ENCODE measurements around the gene TGIF1. TPM values are rescaled to one million over a fixed set of nuclear protein-coding genes. Genes with fewer than 3 reads are reported as not detected.
A peak's percentile ranks its signal among the peaks of the same experiment; 100 is the strongest.

The TGIF1 gene
- total RNA-seq, 2 experiments from 2014 or later, result 40.9 to 69.0 TPM

- intact Hi-C loops (cut with micrococcal nuclease; ENCODE audit: unreplicated experiment), result loop anchor here (1.0 kb wide), 1 partner anchor 136 kb away; no protein-coding TSS in a partner anchor
- no peaks in the 10 kb centered on the region for H3K9me3 ChIP-seq (ENCODE audit: low read length)
- peak overlapping the region; percentile 96 for H3K27ac ChIP-seq (ENCODE audit: low read depth, low read length, poor library complexity, severe bottlenecking)
- no peak for TF ChIP-seq EZH2phosphoT487 (IDR thresholded peaks at IDR 0.05; ENCODE audit: borderline replicate concordance, low read depth, low read length)
- TF ChIP-seq CTCF (conservative IDR thresholded peaks at IDR 0.05; ENCODE audit: low read length), result no peak
- no TSS peak for BruUV-seq (replicated peaks)
- no peaks in the 10 kb centered on the region for H3K9me2 ChIP-seq (ENCODE audit: insufficient read depth, low read length)
- H3K4me2 ChIP-seq (ENCODE audit: low read length), result peak overlapping the region; percentile 84
- H3K4me3 ChIP-seq (ENCODE audit: low read depth, low read length, poor library complexity, severe bottlenecking), result peak overlapping the region; percentile 88
- POLR2A ChIA-PET, result interaction anchor here (0.6 to 1.6 kb wide), 3 partner anchors 143 to 173 kb away, joined by 3 to 4 read pairs (median 3); no protein-coding TSS in a partner anchor
- peaks cover 15% of the 10 kb centered on the region for H3K36me3 ChIP-seq (ENCODE audit: insufficient read depth, low read length)
- H3K79me2 ChIP-seq (ENCODE audit: insufficient read depth, low read depth, low read length), result peaks cover 55% of the 10 kb centered on the region
- H3K4me1 ChIP-seq (ENCODE audit: insufficient read depth, low read length, poor library complexity, severe bottlenecking), result peaks cover 44% of the 10 kb centered on the region
- no peak for DNase-seq (ENCODE audit: low spot score)
- no peak overlapping the region; the same call in 1 of the 2 replicates for H2AFZ ChIP-seq (ENCODE audit: low read length)
- CTCF ChIA-PET (ENCODE audit: unreplicated experiment), result no interaction called here
- H4K20me1 ChIP-seq (ENCODE audit: insufficient read depth, low read length), result peaks cover 13% of the 10 kb centered on the region; the same call in 1 of the 2 replicates
Observed at GRCh38 chr18:3450799-3451182, 819 bp downstream of the TGIF1 start.

GRCh38 chr18:3451183-3451988 is 1.4 kb downstream of the TGIF1 start:
- Histone ChIP-seq H3K4me3 (ENCODE audit: low read depth, low read length, poor library complexity, severe bottlenecking) (peak overlapping the region; percentile 88), H4K20me1 (ENCODE audit: insufficient read depth, low read length) (peaks cover 13% of the 10 kb centered on the region; the same call in 1 of the 2 replicates), H3K9me3 (ENCODE audit: low read length) (no peaks in the 10 kb centered on the region), H3K4me2 (ENCODE audit: low read length) (peak overlapping the region; percentile 84), H3K79me2 (ENCODE audit: insufficient read depth, low read depth, low read length) (peaks cover 61% of the 10 kb centered on the region), H3K27ac (ENCODE audit: low read depth, low read length, poor library complexity, severe bottlenecking) (peak overlapping the region; percentile 96), H2AFZ (ENCODE audit: low read length) (no peak overlapping the region; the same call in 1 of the 2 replicates), H3K9me2 (ENCODE audit: insufficient read depth, low read length) (no peaks in the 10 kb centered on the region), H3K36me3 (ENCODE audit: insufficient read depth, low read length) (peaks cover 21% of the 10 kb centered on the region), H3K4me1 (ENCODE audit: insufficient read depth, low read length, poor library complexity, severe bottlenecking) (peaks cover 46% of the 10 kb centered on the region)
- intact Hi-C loops (cut with micrococcal nuclease; ENCODE audit: unreplicated experiment), result loop anchor here (1.0 kb wide), 1 partner anchor 135 kb away; no protein-coding TSS in a partner anchor
- TF ChIP-seq EZH2phosphoT487 (IDR thresholded peaks at IDR 0.05; ENCODE audit: borderline replicate concordance, low read depth, low read length) (no peak), CTCF (conservative IDR thresholded peaks at IDR 0.05; ENCODE audit: low read length) (no peak)
- DNase-seq (ENCODE audit: low spot score), result peak; percentile 76
- POLR2A ChIA-PET, result interaction anchor here (0.5 to 6.2 kb wide), 9 partner anchors 10 to 468 kb away, joined by 3 to 29 read pairs (median 4); no protein-coding TSS in a partner anchor
- BruUV-seq (replicated peaks), result TSS peak; percentile 3
- CTCF ChIA-PET (ENCODE audit: unreplicated experiment), result interaction anchor here (0.6 to 0.7 kb wide), 2 partner anchors 122 to 215 kb away, joined by 3 to 4 read pairs; no protein-coding TSS in a partner anchor
